ENCODE measurements around the gene SULT1B1.

DNA sequence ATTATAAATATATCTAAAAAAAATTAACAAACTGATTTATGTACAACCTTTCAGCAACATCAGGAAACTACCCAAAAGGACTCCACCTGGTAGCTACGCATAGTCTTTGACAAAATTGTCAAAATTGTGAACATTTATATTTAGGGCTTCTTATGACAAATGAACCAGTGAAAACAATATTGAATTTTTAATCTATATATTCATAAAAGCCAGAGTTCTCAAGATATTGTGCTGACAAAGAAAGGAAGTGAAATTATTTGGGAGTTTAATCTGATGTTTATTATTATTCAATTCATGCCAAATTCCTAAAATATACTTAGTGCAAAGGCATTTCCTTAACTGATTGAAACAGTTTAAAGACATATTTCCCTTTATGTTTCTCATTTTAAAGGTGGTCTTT is 5.3 kb upstream of the SULT1B1 start:
- TF ChIP-seq CTCF (IDR thresholded peaks at IDR 0.05) (no peak), POLR2AphosphoS5 (IDR thresholded peaks at IDR 0.05) (no peak), POLR2A (IDR thresholded peaks at IDR 0.05) (no peak)

Measured in breast epithelium (tissue), 3 donors.